HG02610 (cell line): ENCODE data around the gene ZNF398.
"Not testable (repeated sequence)": the region's sequence is repeated elsewhere in the genome, so short reads cannot be mapped to it uniquely, and the experiment has no call there.

ENCODE experiments used
- ATAC-seq: cut with Tn5 transposase; IDR thresholded peaks from one replicate; pipeline ENCODE4 v1.9.1; 2021; ENCODE audit warnings: mild to moderate bottlenecking, moderate library complexity; ENCODE audit not compliant: unreplicated experiment

The ZNF398 gene

DNA sequence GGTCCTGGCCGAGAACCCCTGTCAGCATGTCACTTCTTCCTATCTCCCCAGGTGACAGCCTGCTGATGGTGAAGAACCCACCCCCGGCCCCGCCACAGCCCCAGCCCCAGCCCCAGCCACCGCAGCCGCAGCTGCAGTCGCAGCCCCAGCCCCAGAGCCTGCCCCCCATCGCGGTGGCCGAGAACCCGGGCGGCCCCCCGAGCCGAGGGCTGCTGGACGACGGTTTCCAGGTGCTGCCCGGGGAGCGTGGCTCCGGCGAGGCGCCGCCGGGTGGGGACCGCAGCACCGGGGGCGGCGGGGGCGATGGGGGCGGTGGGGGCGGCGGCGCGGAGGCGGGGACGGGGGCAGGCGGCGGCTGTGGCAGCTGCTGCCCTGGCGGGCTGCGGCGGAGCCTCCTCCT, 76.5 kb downstream of the ZNF398 start:
- ATAC-seq, result no peak

- no peak for ATAC-seq
Observed at GRCh38 chr7:149224352-149224751, 77.1 kb downstream of the ZNF398 start.

DNA sequence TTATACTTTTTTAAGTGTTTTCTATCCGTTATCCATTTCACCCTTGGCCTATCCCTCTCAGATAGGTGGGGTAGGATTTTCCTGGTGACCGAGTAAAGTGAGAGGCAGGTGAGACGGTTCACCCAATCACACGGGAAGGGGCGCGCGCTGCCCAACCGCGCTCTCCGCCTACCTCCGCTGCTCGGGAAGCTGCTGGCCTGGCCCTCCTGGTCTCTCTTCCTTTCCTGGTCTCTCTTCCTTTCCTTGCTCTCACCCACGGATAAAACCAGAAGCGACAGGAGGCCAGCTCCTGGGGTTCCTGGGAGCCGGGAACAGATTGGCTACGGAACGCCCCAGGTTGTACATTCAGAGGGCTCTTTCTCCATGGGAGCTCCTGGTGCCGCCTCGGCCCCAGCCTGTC, 77.9 kb downstream of the ZNF398 start:
- no peak for ATAC-seq

GRCh38 chr7:149225656-149226055, 78.4 kb downstream of the ZNF398 start:
- ATAC-seq, result no peak

DNA sequence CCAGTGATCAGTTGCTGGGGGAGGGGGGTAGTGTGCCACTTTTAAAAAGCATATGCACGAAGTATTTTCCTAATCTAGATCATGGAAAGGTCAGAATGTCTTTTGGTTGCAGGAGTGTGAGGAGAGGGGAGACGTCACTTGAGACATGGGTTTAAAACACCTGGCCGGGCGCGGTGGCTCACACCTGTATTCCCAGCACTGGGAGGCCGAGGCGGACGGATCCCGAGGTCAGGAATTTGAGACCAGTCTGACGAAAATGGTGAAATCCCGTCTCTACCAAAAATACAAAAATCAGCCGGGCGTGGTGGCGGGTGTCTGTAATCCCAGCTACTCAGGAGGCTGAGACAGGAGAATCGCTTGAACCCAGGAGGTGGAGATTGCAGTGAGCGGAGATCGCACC, 79.1 kb downstream of the ZNF398 start:
- not testable (repeated sequence) for ATAC-seq

GRCh38 chr7:149226840-149227494, 79.7 kb downstream of the ZNF398 start:
- no peak for ATAC-seq

DNA sequence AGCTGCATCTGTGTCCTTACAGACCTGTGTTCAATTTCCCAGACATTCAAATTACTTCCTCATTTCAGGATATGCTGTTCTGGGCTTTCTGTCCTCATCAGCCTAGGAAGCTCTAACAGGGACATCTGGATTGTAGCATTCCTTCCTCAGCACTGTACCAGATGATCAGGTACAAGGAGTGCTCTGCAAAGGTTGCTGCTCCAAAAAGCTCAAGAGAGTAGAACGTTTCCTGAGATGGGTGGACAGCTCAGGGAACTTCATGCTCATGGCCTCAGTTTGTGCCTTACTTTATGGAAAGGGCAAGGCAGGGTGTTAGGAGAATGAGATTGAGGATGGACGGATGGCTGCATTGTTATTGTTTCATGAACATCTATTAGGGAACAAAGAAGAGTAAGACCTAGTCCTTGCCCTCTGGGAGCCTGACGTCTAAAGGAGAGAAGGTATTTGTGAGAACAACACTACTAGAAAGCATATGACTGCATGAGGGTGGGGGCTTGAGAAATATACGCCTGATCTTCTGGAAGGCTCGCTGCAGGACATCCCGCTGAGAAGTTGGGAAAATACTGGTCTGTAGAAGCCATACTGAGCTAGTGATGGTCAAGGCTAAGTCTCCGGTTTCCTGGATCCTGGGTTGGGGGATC, 81.7 kb downstream of the ZNF398 start:
- no peak for ATAC-seq

- ATAC-seq, result no peak
Observed at GRCh38 chr7:149229526-149229925, 82.3 kb downstream of the ZNF398 start.

DNA sequence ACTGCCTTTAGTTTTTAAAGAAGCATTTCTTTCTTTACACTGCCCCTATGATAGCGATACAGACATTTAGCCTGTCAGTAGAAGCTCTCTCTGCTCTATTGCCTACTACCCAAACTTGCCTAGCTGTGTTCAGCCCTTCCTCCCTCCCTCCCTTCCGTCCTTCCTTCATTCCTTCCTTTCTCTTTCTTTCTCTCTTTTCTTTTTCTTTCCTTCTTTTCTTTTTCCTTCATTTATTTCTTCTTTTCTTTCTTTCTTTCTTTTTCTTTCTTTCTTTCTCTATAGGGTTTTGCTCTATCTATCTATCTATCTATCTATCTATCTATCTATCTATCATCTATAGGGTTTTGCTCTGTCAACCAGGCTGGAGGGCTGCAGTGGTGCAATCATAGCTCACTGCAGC, 85.1 kb downstream of the ZNF398 start:
- ATAC-seq, result no peak
